Cardiac muscle cell (in vitro differentiated cells and primary cell): ENCODE results near the gene COPB2. TPM values are rescaled to one million over a fixed set of nuclear protein-coding genes. Genes with fewer than 3 reads are reported as not detected.
A peak's percentile ranks its signal among the peaks of the same experiment; 100 is the strongest.
"Not testable (repeated sequence)": the region's sequence is repeated elsewhere in the genome, so short reads cannot be mapped to it uniquely, and the experiment has no call there.

Experiments used
- DNase-seq, 2 donors: peaks; one replicate each; pipeline versions ENCODE4 v3.0.0 to v3.0.0-alpha.2; 2010 to 2017; ENCODE audit warnings: low read depth in 1 of 2, low spot score in 1 of 2
- H3K27ac ChIP-seq: fragments of 200-600 bp; sonication (generic); 2 replicates; pipeline ENCODE4 v1.5.1; 2016
- H3K27me3 ChIP-seq: fragments of 200-600 bp; sonication (generic); 2 replicates; pipeline ENCODE4 v1.6.0; 2016; ENCODE audit warnings: control low read depth
- H3K36me3 ChIP-seq: fragments of 200-600 bp; sonication (generic); 2 replicates; pipeline ENCODE4 v1.5.1; 2016; ENCODE audit warnings: control low read depth
- H3K4me1 ChIP-seq: fragments of 200-600 bp; sonication (generic); 2 replicates; pipeline ENCODE4 v1.8.1; 2017; ENCODE audit warnings: low read depth, mild to moderate bottlenecking, mixed run types
- H3K4me3 ChIP-seq: fragments of 200-600 bp; sonication (generic); 2 replicates; pipeline ENCODE4 v1.5.1; 2016; ENCODE audit warnings: mild to moderate bottlenecking
- H3K9me3 ChIP-seq: fragments of 200-600 bp; sonication (generic); 2 replicates; pipeline ENCODE4 v1.5.1; 2017; ENCODE audit warnings: low read depth, mild to moderate bottlenecking, control low read depth
- CTCF ChIP-seq: IDR thresholded peaks from 2 replicates; pipeline ENCODE4 v1.5.1; 2012; ENCODE audit warnings: low read depth, mild to moderate bottlenecking, low read length
- polyA plus RNA-seq: library from polyadenylated mRNA; unstranded; fragments of >200 nt; fragmentation: Nextera tagmentation; extraction: Ambion mirVana; gene quantifications from 2 replicates; pipeline ENCODE4 v1.2.1, GENCODE V29; 2016
- total RNA-seq: library from RNA; depleted of rRNA; stranded (reverse); fragments of >200 nt; gene quantifications from 2 replicates; pipeline ENCODE4 v1.2.3, GENCODE V29; 2016

Gene COPB2
- total and polyA plus RNA-seq, 2 experiments from 2014 or later = 87.3 to 166 TPM

GRCh38 chr3:139343895-139344856 is 45.3 kb downstream of the COPB2 start, which contains the start of gene MRPS22:
Gene MRPS22, plus strand, starts transcription at chr3:139344020. Its CDS starts 7 bp downstream, at chr3:139344027.
- peaks cover 38% of the 10 kb centered on the region for H3K27me3 ChIP-seq
- H3K36me3 ChIP-seq = peaks cover 11% of the 10 kb centered on the region
- peak; percentile 87 to 91 for DNase-seq
- H3K27ac ChIP-seq = peak within 1 kb of the TSS; percentile 98
- H3K4me3 ChIP-seq = peak within 1 kb of the TSS; percentile 98
- TF ChIP-seq CTCF = no peak
- H3K9me3 ChIP-seq = no peaks in the 10 kb centered on the region
- H3K4me1 ChIP-seq = peaks cover 8% of the 10 kb centered on the region

- TF ChIP-seq CTCF = no peak
- peaks cover 8% of the 10 kb centered on the region for H3K4me1 ChIP-seq
- H3K4me3 ChIP-seq = no peak overlapping the region
- H3K27me3 ChIP-seq = peaks cover 57% of the 10 kb centered on the region
- no peaks in the 10 kb centered on the region for H3K9me3 ChIP-seq
- H3K27ac ChIP-seq = no peak overlapping the region
- H3K36me3 ChIP-seq = no peaks in the 10 kb centered on the region
- DNase-seq = no peak
These were observed 47.4 kb downstream of the COPB2 start for GRCh38 chr3:139342054-139342453.

- DNase-seq = no peak
- H3K27me3 ChIP-seq = peaks cover 60% of the 10 kb centered on the region
- TF ChIP-seq CTCF = no peak
These were observed 48.7 kb downstream of the COPB2 start for GRCh38 chr3:139340784-139341183.

GRCh38 chr3:139339219-139339906 is 50.1 kb downstream of the COPB2 start:
- no peak for TF ChIP-seq CTCF
- no peak overlapping the region for H3K4me3 ChIP-seq
- H3K36me3 ChIP-seq = no peaks in the 10 kb centered on the region
- H3K4me1 ChIP-seq = no peaks in the 10 kb centered on the region
- H3K9me3 ChIP-seq = no peaks in the 10 kb centered on the region
- H3K27me3 ChIP-seq = peaks cover 60% of the 10 kb centered on the region
- peak in 1 of 2 donors; percentile 19 for DNase-seq
- no peak overlapping the region for H3K27ac ChIP-seq

More at GRCh38 chr3:139340784-139341183, 48.7 kb downstream of the COPB2 start:
- no peak overlapping the region for H3K27ac ChIP-seq
- no peaks in the 10 kb centered on the region for H3K9me3 ChIP-seq
- no peaks in the 10 kb centered on the region for H3K36me3 ChIP-seq
- H3K4me3 ChIP-seq = no peak overlapping the region
- peaks cover 8% of the 10 kb centered on the region for H3K4me1 ChIP-seq

GRCh38 chr3:139338405-139338804 is 51.0 kb downstream of the COPB2 start:
- Histone ChIP-seq H3K27ac (no peak overlapping the region), H3K4me1 (no peaks in the 10 kb centered on the region), H3K9me3 (no peaks in the 10 kb centered on the region)

GRCh38 chr3:139334675-139335074 is 54.8 kb downstream of the COPB2 start:
- not testable (repeated sequence) for H3K4me3 ChIP-seq, H3K36me3 ChIP-seq, H3K4me1 ChIP-seq, H3K27ac ChIP-seq, DNase-seq, H3K9me3 ChIP-seq
- peaks cover 66% of the 10 kb centered on the region for H3K27me3 ChIP-seq

More at GRCh38 chr3:139338405-139338804, 51.0 kb downstream of the COPB2 start:
- Histone ChIP-seq H3K4me3 (no peak overlapping the region), H3K36me3 (no peaks in the 10 kb centered on the region), H3K27me3 (peaks cover 64% of the 10 kb centered on the region)
- no peak for TF ChIP-seq CTCF
- DNase-seq = no peak
